Measurements from ENCODE around the gene PIEZO1.

GRCh38 chr16:88815227-88815626 lies 30.2 kb upstream of the PIEZO1 start:
- TF ChIP-seq ZNF740 (CRISPR knock-in tag; IDR thresholded peaks at IDR 0.05) (no peak), ZNF740 (tag; IDR thresholded peaks at IDR 0.05) (no peak), CTCF (IDR thresholded peaks at IDR 0.05 in 2 of 3, conservative IDR thresholded peaks at IDR 0.05 in 1 of 3; ENCODE audit: insufficient read depth in 2 of 3, low read depth in 1 of 3, low read length in 3 of 3) (no peak), KDM4B (IDR thresholded peaks at IDR 0.05; ENCODE audit: borderline replicate concordance in 2 of 2, low read depth in 1 of 2) (no peak), HMGXB4 (CRISPR knock-in tag; IDR thresholded peaks at IDR 0.05) (no peak), CBX2 (IDR thresholded peaks at IDR 0.05; ENCODE audit: insufficient read depth, low read length, poor library complexity, severe bottlenecking) (no peak)
